A549 treated with dexamethasone at 1 μM for 4 hours (cell line): ENCODE data around the gene GDF3. TPM values are rescaled to one million over a fixed set of nuclear protein-coding genes. Genes with fewer than 3 reads are reported as not detected.

Experiments used
- total RNA-seq: library from RNA; stranded (reverse); fragments of 200-300 nt; extraction: Qiagen RNA extraction; gene quantifications from 5 replicates; pipeline ENCODE4 v1.2.3, GENCODE V29; 2022

Gene GDF3
- total RNA-seq = not detected in 5 replicates

GRCh38 chr12:7695566-7696197 is at the start of gene GDF3:
TSS of gene GDF3 (minus strand) at chr12:7695775. CDS start at chr12:7695728, 47 bp downstream.

GRCh38 chr12:7711133-7711532 is 15.6 kb upstream of the GDF3 start, which contains the start of gene DPPA3:
TSS of gene DPPA3 (plus strand) at chr12:7711433. CDS start at chr12:7711571, 138 bp downstream.

Other genes with a start within 250 kb of the GDF3 start
- 0.06 to 0.21 TPM (median 0.13 TPM) in 4 of 5 replicates, not detected in the other for gene CD163, start 192.0 kb downstream of the GDF3 start, total RNA-seq
- gene APOBEC1, start 29.9 kb downstream of the GDF3 start, total RNA-seq = not detected in 5 replicates
- gene DPPA3, start 15.7 kb upstream of the GDF3 start, total RNA-seq = 0.12 TPM in 1 of 5 replicates, not detected in the others
- gene CLEC4C, start 51.6 kb upstream of the GDF3 start, total RNA-seq = not detected in 5 replicates
- gene NANOGNB, start 69.4 kb upstream of the GDF3 start, total RNA-seq = not detected in 5 replicates
- 0.05 to 0.08 TPM (median 0.06 TPM) in 4 of 5 replicates, not detected in the other for gene NANOG, start 93.6 kb upstream of the GDF3 start, total RNA-seq
- gene SLC2A14, start 177.1 kb upstream of the GDF3 start, total RNA-seq = 0.39 to 1.1 TPM (median 0.78 TPM) in 5 replicates
- gene SLC2A3, start 240.4 kb upstream of the GDF3 start, total RNA-seq = 7.2 to 9.9 TPM (median 9.3 TPM) in 5 replicates